Muscle of leg (tissue), 11 donors: ENCODE measurements around the gene LMAN1L. TPM values are rescaled to one million over a fixed set of nuclear protein-coding genes. Genes with fewer than 3 reads are reported as not detected.

Experiments
- DNase-seq: peaks from one replicate; pipeline ENCODE4 v3.0.0; 2013
- H3K27ac ChIP-seq: one replicate; pipeline ENCODE4 v1.5.1; 2013; ENCODE audit warnings: mild to moderate bottlenecking, low read length, control low read depth
- H3K27me3 ChIP-seq: one replicate; pipeline ENCODE4 v1.6.1; 2013; ENCODE audit warnings: low read length; ENCODE audit not compliant: control insufficient read depth, insufficient read depth
- H3K36me3 ChIP-seq: one replicate; pipeline ENCODE4 v1.6.1; 2013; ENCODE audit warnings: low read length; ENCODE audit not compliant: control insufficient read depth, insufficient read depth
- H3K4me1 ChIP-seq: one replicate; pipeline ENCODE4 v1.6.1; 2013; ENCODE audit warnings: low read length; ENCODE audit not compliant: control insufficient read depth, insufficient read depth
- H3K4me3 ChIP-seq: one replicate; pipeline ENCODE4 v1.5.1; 2013; ENCODE audit warnings: low read length, control low read depth
- H3K9me3 ChIP-seq: replicated peaks from 2 replicates; pipeline ENCODE4 v1.6.1; 2013; ENCODE audit warnings: low read depth, low read length; ENCODE audit not compliant: control insufficient read depth
- WGBS: methylation state at CpG from one replicate; pipeline ENCODE4 v1.1.5; 2013; ENCODE audit warnings: missing lambda C conversion rate; ENCODE audit not compliant: insufficient coverage; 5-methylcytosine and 5-hydroxymethylcytosine counted together
- polyA plus RNA-seq, 8 donors: library from polyadenylated mRNA; unstranded; fragments of 120-200 nt; gene quantifications; one replicate each; pipeline versions ENCODE4 v1.2.1 to v1.2.3, GENCODE V29; 2013; ENCODE audit warnings: inconsistent platforms in 1 of 8, low replicate concordance in 1 of 8; ENCODE audit not compliant: insufficient read length in 8 of 8, insufficient read depth in 1 of 8
- total RNA-seq: library from RNA; stranded (reverse); fragments of 120-200 nt; gene quantifications from one replicate; pipeline ENCODE4 v1.2.4, GENCODE V29; 2013

LMAN1L gene
- total and polyA plus RNA-seq, 9 donors: 0.04 to 0.27 (median 0.22) TPM; not detected in 6

DNA sequence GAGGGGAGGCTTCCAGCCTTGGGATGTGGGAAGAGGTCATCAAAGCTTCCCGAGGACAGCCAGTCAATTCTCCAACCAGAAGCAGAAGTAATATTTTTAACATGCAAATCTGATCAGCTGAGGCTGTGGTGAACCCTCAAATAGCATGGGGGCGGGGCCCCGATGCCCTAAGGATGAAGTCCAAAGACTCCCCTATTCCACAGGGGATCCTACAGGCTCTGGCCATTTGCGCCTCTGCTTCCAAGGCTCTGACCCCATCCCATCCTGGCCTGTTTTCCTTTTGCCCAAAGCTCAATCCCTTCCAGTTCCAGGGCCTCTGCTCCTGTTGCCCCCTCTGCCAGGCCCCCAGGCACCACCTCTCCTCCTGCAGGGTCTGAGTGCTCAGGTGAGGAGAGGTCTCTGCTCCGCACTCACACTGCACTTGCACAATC, 37.5 kb upstream of the LMAN1L start:
- H3K9me3 ChIP-seq: no peaks in the 10 kb centered on the region
- no peak overlapping the region for H3K27ac ChIP-seq
- no peaks in the 10 kb centered on the region for H3K36me3 ChIP-seq
- H3K4me1 ChIP-seq: peaks cover 26% of the 10 kb centered on the region
- WGBS: 61% methylated on average over 3 of the region's 5 CpGs
- H3K4me3 ChIP-seq: no peak overlapping the region
- no peak for DNase-seq
- H3K27me3 ChIP-seq: peaks cover 12% of the 10 kb centered on the region

DNA sequence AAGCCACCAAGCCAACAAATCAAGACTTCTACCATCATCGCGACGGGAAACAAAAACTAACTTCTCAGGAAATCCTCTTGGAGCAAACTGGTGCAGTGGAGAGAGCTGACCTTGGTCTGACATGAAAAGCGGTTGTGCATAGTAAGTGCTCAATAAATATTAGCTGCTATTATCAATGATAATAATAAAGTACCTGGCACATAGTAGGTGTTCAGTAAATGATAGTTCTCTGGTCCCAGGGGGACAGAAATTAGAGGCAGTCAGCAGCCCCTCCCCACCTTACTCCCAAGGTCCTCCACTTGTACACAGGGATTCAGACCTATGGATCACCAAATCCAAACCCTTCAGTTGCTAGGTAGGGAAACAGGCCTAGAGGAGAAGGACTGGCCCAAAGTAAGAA, 36.7 kb upstream of the LMAN1L start:
- Histone ChIP-seq H3K9me3 (no peaks in the 10 kb centered on the region), H3K36me3 (no peaks in the 10 kb centered on the region), H3K4me3 (no peak overlapping the region), H3K27ac (no peak overlapping the region), H3K4me1 (peaks cover 34% of the 10 kb centered on the region), H3K27me3 (peaks cover 10% of the 10 kb centered on the region)
- DNase-seq: no peak
- WGBS: no CpG with 5 or more reads among the region's 4 CpGs

DNA sequence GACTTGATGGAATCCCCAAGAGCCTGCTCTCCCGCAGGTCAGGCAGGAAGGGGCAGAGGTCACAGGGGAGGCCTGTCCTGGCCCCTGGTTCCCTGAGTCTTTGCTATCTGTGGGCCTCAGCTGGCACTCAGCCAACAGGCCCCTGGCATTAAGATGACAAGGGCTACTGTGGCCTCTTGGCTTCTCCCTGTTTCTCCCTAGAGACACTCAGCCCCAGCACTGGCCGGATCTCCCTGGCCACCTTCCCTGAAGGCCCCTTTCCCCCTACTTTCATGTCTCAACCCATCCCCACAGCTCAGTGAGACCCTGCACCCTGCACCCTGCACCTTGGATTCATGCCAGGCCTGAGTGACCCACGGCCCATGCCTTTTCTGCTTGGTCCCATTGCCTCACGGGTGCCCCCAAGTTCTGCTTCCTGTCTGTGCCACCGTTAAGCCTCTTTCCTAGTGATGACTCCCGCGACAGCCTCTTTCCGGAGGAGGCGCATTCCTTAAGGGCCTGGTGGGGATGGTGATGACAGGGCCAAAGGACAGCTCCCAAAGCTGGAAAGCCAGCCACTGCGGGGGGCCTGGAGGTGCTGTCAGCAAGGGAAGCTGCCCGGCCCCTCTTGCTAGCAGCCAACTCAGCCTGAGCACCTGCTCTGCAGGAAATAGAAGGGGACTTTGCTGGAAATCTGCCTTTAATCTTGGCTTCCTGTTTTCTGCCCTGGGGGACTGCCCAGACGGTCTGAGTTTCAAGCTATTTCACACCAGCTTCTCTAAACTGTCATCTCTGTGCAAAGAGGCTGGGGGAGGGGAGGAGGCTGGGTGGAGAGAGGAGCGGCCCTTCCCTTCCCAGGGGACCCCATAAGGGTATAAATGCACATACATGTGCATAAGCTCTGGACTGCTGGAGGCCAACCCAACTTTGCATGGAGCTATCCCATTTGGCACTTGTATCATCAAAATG, 35.5 kb upstream of the LMAN1L start:
- peaks cover 42% of the 10 kb centered on the region for H3K4me1 ChIP-seq
- 3% methylated on average over 9 of the region's 13 CpGs for WGBS
- no peak overlapping the region for H3K4me3 ChIP-seq
- H3K36me3 ChIP-seq: no peaks in the 10 kb centered on the region
- peaks cover 10% of the 10 kb centered on the region for H3K27me3 ChIP-seq
- H3K9me3 ChIP-seq: no peaks in the 10 kb centered on the region
- DNase-seq: peak; percentile 69
- H3K27ac ChIP-seq: peak overlapping the region; percentile 51

DNA sequence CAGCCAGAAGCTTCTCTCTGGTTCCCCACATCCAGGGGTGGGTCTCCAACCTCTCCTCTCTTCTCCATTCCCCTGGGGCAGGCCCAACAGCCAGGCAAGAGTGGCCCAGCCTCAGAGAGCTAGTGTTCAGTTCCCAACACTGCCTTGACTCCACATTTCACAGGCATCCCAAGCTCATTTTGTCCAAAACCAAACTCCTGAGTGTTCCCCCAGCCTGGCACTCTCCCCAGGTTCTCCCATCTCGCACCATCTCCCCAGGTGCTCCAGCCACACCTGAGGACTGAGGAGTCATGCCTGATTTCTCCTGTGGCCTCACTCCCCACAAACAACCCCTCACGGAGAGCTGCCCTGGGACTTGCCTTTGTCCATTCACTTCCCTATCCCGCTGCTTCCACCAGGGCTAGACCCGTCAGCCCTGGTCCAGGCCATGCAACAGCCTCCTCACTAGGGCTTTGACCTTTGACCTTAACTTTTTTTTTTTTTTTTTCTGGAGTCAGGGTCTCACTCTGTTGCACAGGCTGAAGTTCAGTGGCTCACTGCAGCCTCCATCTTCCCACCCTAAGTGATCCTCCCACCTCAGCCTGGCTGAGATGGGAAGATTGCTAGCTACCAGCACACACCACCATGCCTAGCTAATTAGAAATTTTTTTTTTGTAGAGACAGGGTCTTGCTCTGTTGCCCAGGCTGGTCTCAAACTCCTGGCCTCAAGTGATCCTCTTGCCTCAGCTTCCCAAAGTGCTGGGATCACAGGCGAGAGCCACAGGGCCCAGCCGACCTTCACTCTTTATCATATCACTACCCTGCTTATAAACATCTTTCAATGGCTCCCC, 34.7 kb upstream of the LMAN1L start:
- 75% methylated on average over 6 of the region's 6 CpGs for WGBS
- H3K27ac ChIP-seq: peak overlapping the region; percentile 42
- DNase-seq: no peak
- H3K4me3 ChIP-seq: no peak overlapping the region
- peaks cover 47% of the 10 kb centered on the region for H3K4me1 ChIP-seq
- H3K9me3 ChIP-seq: no peaks in the 10 kb centered on the region
- peaks cover 7% of the 10 kb centered on the region for H3K27me3 ChIP-seq
- H3K36me3 ChIP-seq: no peaks in the 10 kb centered on the region

DNA sequence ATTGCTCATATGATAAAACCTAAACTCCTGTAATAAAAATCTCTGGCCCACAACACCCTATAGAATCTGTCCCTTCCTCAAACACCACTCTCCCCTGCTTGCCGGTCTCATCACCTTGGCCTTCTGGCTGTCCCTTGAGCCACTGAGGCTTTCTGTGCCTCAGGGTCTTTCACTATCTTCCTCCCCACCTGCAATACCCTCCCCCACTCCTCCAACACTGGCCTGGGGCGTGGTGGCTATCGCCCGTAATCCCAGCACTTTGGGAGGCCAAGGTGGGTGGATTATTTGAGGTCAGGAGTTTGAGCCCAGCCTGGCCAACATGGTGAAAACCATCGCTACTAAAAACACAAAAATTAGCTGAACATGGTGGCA, 34.0 kb upstream of the LMAN1L start:
- WGBS: 80% methylated on average over 2 of the region's 5 CpGs
- H3K4me1 ChIP-seq: peaks cover 53% of the 10 kb centered on the region
- no peaks in the 10 kb centered on the region for H3K9me3 ChIP-seq
- H3K4me3 ChIP-seq: no peak overlapping the region
- no peak for DNase-seq
- H3K27me3 ChIP-seq: peaks cover 4% of the 10 kb centered on the region
- H3K36me3 ChIP-seq: no peaks in the 10 kb centered on the region
- H3K27ac ChIP-seq: no peak overlapping the region

DNA sequence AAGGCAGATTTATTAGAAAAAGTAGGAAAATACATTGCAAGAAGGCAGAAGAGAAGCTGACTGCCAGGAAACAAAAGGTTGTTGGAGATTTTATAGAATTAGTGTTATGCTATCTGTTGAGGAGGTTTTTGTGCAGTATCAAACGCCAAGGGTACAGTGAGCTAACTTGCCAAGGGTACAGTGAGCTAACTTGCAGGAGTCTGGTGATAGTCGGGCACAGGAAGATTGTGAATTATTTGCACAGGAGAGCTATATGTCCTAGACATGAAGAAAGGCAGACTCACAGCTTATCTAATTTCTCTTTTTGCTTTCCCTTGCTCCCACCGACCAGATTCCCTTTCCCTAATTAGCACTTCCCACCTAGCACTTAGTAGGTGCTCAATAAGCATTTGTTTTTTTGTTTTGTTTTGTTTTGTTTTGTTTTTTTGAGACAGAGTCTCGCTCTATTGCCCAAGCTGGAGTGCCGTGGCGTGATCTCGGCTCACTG, 33.4 kb upstream of the LMAN1L start:
- 67% methylated on average over 1 of the region's 7 CpGs for WGBS
- Histone ChIP-seq H3K36me3 (no peaks in the 10 kb centered on the region), H3K4me1 (peaks cover 59% of the 10 kb centered on the region), H3K27me3 (peaks cover 3% of the 10 kb centered on the region), H3K27ac (no peak overlapping the region), H3K9me3 (no peaks in the 10 kb centered on the region), H3K4me3 (no peak overlapping the region)
- no peak for DNase-seq

DNA sequence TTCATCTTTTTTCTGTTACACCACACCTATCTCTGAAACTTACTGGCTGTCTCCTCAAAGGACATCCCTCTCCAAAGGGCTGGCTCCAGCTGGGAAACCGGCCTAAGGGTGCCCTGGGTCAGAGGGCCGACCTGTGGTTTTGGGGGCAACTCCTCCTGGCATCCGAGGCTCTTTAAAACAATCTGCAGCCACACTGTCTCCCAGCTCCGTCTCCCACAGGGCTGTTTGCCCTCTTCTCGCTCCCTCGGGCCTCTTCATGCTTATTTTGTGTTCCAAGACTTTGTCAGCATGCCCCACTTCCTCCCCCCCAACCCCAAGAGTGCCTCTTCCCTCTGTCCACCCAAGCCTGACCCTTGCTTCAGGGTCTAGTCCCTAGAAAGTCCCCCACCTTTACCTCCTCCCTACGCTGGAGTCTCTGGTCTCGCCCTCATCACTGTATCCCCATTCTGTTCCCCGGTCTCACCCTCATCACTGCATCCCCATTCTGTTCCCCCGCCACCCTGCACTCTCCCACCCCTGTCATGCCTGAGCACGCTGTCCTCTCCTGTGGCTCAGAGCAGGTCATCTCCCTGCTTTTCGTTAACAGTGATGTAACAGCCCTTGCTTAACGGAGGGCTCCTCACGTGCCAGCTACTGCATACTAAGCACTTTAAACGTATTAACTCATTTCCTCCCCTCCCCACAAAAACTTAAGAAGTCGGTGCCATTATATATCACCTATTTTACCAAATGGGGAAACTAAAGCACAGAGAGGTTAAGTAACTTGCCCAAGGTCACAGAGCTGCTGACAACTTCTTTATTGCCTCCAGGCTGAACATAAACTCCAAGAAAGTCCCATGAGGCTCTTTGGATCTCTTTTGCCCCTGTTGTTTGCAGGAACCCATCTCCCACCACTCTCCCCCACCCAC, 31.9 kb upstream of the LMAN1L start:
- WGBS: 53% methylated on average over 16 of the region's 16 CpGs
- Histone ChIP-seq H3K4me3 (peak overlapping the region; percentile 52), H3K9me3 (no peaks in the 10 kb centered on the region), H3K27ac (peak overlapping the region; percentile 64), H3K36me3 (peaks cover 13% of the 10 kb centered on the region), H3K27me3 (peaks cover 3% of the 10 kb centered on the region), H3K4me1 (peaks cover 69% of the 10 kb centered on the region)
- no peak for DNase-seq

DNA sequence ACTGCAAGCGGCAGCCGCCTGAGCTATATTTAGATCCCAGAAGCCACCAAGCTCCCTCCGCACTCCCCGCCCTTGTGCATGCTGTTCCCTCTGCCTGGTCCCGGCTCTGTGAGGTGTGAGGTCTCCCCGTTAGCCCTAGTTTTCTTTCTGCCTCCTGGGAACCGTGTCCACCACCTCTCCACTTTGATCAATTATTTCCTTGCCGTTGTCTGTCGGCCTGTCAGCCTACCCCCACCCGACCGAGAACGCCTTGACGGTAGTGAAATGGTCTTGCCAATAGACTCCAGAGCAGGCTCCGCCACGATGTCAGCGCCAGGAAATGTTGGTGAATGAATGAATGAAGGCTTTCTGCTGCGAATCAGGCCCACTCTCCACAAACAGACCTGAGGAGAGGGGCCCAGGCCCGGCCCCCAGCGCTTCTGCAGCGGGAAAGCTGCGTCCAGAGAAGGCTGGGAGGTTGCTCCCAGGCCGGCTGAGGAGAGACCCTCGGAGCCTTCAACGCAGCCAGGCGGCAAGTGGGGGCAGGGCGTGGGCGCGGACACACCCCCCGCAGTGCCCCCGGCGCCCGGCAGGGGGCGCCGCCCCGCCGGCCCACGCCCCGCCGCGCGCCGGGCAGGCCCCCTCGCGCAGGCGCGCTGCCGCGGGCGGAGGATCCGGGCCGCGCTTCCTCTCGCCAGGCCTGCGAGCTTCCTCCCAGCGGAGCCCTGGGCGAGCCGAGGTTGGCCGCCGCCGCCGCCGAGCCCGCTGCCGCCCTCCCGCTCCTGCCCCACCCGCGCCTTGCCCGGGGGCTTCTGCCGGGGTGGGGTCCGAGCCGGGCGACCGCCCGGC, 31.0 kb upstream of the LMAN1L start, which contains the start of gene CSK:
Gene CSK (plus strand): TSS at position 650 of the 828 bp plus-strand sequence. CDS start 16,218 bp downstream, outside the sequence.
- H3K9me3 ChIP-seq: no peaks in the 10 kb centered on the region
- H3K27me3 ChIP-seq: peaks cover 3% of the 10 kb centered on the region
- H3K4me3 ChIP-seq: peak within 1 kb of the TSS; percentile 77
- peak within 1 kb of the TSS; percentile 64 for H3K27ac ChIP-seq
- under 1% methylated on average over 65 of the region's 74 CpGs for WGBS
- peaks cover 17% of the 10 kb centered on the region for H3K36me3 ChIP-seq
- DNase-seq: peak; percentile 90
- H3K4me1 ChIP-seq: peaks cover 73% of the 10 kb centered on the region
